NCI-H82 treated with DMSO at 0.1 percent for 48 hours (cell line): ENCODE measurements around the gene KCNC1.

ENCODE experiments used
- DNase-seq: peaks from one replicate; lab custom pipeline; 2025; ENCODE audit not compliant: unreplicated experiment; lab: John Stamatoyannopoulos, UW

The KCNC1 gene

DNA sequence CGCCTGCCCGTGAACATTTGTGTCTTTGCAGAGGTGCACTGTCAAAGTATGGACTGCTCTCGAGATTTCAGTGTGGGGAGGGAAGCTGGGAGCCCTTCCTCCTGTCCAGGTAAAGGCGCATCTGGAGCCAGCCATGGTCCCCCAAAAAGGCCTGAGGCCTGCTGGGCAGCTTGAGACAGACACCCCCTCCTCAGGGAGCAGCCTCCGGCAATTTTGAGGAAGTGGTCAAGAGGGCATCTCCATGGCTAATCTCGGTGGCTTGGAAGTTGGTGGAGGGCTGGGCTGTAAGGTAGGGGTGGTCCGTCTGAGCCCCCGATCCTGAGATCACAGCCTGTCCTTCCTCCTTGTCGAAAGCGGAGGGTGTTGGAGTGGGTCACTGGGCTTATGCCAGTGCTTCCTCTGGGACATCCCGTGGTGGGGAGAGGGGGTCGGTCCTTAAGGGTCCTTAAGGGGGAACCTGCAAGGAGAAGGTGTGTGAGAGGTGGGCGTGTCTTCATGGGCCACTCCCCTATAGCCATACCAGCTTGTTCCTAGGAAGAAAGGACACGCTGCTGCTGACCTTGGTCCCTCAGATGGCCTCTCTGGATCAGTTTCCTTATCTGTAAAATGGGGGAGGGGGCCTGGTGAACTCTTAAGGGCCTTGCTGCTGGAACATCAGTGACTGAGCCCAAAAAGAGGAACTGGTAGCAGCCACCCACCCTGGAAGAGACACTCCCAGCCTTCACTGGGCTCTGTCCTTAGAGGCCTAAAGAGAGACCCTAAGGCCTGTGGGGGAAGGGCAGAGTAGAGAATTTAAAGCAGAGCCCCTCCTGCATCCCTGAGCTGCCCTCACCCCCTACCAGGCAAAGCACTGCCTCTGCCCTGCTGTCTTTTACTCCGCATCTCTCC is 2.6 kb downstream of the KCNC1 start:
- DNase-seq = no peak

DNA sequence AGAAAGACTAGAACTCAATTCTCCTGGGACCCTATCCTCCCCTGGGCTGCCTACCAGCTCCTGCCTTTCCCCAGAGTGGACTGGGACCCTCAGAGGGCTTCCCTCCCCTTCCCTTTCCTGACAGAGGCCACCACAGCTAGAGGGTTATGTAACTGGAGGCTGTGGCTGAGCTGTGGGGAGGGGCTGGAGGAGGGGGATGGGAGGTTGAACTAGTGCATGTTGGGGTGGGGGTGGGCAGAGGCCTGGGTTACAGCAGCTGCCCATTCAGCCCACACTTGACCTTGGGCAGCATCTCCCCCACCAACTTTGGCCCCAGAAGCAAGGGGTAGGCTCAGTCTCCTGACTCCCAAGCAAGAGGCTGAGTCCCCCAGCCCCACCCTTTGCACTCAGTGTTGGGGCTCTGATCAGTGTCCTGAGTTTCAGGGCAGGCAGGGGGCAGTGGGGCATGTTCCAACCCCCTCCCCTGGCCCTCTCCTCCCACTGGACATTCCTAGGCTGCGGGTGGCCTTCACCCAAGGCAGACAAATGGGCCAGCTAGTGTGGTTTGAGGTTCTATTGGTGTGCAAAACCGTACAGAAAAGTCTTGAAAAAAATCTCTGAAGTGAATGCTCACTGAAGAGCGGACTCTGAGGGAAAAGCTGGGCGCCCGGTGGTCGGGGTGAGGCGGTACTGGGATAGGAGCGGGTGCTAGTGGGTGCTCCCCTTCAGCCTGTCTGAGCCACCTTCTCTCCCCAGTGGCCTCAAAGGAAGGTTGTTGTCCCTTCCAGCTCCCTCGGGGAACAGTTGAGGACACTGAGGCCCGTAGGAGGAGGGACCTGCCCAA is 3.8 kb downstream of the KCNC1 start:
- no peak for DNase-seq

DNA sequence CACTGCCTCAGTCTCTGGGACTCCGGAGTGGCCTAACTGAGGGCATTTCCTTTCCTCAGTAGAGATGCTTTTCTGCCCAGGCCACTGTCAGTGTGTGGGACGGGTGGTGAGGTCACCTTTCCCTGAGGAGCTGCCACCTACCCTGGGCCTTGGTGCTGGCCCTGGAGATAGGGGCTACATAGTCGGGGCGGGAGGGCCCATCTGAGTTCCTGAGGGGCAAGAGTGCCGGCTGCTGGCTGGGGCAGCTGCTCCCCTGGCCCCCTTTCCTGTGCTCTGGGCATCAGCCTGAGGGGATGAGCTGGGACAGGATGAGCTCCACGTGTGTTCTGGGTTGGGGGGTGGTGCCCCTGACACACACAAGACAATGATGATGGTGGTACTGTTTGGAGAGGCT is 5.4 kb downstream of the KCNC1 start:
- no peak for DNase-seq

DNA sequence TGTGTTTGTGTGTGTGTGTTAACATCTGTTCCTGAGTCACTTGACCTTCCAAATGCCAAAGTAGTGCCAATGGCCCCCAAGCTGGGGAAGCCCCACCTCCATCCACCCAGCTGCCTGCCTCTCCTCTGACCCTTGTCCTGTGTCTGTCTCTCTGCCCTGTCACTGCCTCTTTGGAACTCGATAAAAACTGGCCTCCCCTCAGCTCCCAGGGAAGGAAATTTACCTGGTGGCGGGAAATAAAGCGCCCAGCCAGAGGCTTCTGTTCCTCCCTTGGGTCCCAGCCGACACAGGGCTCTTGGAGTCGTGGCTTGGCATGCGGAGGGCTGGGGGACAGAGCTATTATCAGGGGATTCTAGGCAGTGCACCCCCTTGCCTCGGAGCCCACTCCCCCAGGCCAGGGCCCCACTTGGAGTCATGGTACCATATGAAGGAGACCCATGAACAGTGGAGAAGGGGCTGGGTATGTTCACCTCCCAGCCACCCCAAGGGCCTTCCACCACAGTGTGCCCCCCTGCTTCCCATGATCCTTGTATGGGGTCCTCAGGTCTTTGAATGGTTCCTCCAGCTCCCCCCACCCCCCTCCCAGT is 6.2 kb downstream of the KCNC1 start:
- DNase-seq = no peak

DNA sequence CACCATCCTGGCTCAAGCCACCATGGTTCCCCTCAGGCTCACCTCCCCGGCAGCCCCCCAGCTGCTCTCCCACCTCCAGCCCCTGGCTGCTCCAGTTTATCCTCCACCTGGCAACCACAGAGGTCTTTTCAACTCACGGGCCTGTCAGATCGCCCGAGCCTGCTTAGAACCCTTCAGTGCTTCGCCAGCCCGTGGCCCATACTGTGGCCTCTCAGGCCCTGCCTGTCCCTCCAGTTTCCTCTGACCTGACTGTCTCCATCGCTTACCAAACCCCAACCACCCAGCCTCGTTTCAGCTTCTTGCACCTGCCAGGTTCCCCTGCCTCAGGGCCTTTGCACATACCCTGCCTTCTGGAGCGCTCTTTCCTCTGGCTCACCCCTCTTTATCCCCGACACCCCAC is 6.9 kb downstream of the KCNC1 start:
- no peak for DNase-seq

DNA sequence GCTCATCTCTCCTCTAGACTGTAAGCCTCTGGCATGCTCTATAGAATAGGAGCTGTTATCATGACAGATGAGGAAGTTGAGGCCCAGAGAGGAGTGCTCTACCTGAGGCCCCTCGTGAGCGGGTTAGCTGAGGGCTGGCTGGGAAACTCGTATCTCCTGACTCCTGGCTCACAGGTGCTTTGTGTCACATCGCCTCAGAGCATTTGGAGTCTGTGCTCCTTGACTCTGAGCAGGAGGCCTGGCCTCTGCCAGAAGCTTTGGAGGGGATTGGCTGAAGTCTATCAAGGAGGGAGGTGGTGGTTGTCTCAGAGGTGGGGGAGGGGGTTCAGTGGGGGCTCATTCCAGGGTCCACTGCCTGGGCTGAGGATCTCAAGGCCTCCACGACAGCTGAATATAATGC is 7.4 kb downstream of the KCNC1 start:
- DNase-seq = no peak

DNA sequence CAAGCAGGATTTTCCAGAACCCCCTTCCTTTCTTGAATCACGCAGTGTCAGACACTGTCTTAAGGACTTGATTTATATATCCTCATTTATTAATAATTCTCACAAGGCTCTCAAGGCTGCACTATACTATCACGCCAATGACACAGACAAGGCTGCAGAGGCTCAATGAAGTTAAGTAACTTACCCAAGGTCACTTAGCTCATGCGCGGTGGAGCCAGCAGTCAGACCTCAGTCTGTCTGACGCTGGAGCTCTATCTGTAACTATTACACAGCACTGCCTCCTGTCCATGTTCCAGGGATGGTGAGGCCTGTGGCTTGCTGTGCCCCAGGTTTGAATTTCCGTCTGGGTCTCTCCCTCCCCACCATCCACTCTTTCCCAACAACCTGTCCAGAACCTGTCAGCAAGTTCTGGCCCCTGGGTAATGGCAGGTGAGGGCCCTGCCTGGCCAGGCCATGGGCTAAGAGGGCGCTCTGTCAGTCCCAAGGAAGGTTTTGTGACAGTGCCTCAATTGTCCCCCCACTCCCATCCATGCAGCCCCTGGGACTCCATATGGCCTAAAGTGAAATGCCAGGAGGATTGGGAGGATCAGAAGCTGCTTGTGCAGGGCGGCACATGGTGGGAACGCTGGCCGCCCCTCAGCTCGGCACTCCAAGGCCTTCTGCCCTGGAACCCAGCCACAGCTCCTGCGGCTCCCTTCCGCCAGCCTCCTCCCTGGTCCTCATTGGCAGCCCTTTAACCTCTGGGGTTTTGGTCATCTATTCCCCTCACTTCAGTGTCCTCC is 8.6 kb downstream of the KCNC1 start:
- DNase-seq = no peak

DNA sequence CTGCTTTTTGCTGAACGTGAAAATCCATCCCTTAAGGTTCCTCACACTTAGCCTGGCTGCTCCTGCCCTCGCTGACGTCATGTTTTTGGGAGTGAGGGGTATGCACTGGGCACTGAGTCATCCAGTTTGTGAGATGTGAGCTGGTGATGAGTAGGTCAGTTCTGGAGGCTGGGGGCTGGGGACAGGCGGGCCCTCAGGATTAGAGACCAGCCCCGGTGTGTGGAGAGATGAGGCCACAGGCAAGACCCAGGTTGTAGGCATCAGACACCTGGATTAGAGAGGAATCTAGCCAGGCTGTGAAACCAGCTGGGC is 9.2 kb downstream of the KCNC1 start:
- DNase-seq = no peak

DNA sequence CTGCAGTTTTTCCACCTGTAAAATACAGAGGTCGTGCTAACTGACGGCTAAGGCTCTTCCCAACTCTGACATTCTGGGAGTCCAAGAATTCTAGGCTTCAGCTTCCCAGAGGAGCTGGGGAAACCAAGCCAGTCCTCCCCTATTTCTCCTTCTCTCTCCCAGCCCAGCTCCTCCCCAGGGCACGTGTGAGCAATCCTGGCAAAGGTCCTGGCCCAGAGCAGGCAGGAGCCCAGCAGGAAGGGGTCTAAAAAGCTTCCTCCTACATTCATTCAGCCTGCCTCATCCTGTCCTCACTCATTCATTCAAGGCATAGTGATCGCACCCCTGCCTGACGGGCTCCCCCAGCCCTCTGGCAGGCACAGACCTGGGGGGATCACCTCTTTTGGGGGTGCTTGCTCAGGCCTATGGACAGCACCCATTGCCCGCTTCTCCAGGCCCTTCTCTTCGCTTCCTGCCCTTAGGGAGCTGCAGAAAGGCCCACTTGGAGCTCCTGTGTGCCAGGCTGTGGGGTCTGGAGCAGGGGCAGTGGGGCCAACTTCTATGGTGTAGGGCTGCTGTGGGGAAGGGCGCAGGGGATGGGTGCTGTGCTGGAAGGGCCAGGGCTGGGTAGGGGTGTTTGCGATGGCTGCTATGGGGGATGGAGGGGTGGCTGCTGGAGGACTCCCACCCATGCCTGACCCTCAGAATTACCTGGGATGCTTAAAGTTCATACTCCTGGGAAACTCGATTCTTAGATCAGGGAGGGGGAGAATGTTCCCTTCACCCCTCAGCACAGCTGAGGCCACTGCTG is 9.8 kb downstream of the KCNC1 start:
- DNase-seq = no peak

DNA sequence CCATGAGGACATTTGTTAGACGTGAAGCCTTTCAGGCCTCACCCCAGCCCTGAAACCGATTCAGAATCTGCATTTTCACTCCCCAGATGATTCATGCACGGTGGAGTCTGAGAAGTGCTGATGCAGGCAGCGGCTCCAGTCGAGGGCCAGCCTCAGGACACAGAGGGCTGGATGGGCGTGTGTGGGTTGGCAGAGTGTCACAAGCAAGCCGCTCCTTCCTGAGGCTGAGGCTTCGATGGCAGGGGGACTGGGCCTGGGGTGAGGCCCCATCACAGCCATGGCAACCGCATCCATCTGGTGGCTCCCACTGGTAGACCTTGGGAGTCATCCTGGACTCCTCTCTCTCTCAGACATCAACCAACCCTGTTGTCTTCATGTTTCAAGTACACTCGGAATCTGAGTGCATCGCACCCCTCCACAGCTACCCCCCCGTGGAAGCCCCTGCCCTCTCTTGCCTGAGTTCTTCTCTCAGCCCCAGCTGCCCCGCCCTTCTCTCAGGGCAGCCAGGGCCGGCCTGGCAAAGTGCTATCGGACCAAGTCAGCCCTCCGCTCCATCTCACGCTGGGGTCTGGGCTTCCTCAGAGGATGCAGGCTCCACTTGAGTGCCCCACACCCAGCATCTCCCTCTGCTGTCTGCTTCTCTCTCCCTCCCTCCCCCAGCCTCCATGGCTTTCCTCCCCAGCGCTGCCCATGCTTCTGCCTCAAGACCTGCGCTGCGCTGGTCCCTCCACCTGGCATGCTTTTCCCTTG is 10.6 kb downstream of the KCNC1 start:
- DNase-seq = no peak

DNA sequence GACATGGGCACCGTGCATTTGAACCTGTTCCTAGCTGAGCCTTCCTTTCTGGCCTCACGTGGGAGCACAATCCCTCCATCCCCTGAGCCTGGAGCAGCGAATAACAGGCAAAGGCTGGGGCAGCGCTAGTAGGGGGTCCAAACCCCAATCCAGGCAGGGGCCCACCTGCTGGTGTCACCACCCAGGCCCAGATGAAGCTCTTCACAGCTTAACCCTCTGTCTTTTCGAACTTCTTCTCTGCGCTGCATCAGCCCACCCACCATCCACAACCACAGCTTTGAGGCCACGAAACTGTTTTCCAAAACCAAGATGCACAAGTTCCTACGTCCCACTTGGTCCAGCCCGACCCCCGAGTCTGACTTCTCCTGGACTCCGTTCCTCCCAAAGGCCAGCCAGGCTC is 11.5 kb downstream of the KCNC1 start:
- no peak for DNase-seq

DNA sequence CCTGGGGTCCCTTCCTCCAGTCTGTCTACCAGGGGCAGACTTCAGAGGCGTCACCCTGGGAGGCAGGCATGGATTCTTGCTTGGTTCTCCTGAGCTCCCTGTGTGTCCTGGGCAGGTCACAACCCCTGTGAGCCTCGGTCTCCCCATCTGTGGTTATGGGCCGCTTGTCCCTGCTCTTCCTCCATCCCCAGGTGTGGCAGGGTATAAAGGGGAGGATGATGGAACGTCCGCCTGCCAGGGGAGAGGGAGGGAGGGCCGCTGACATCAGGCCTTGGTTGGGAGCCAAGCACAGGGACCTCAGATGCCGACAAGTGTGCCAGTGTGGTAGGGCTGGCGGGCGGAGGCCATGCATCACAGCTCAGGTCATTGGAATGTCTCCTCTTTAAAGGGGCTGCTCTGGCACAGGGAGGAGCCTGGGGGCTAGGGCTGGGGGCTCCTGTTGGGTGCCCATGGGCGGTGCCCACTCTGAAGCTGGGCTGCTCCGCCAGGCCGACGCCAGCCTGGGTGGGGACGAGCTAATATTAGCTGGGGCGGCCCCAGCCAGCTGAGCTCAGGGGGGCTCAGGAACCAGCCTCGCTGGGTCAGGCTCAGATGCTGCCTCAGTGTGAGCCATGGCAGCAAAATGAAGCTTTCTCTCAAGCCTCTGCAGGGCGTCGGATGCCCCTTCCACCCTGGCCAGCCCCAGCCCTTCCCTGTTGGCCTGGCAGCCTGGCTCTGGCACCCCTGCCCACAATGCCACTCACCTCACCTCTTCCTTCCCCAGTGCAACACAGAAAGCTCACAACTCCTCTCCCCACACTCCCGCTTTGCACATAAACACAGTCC is 12.8 kb downstream of the KCNC1 start:
- DNase-seq = no peak

DNA sequence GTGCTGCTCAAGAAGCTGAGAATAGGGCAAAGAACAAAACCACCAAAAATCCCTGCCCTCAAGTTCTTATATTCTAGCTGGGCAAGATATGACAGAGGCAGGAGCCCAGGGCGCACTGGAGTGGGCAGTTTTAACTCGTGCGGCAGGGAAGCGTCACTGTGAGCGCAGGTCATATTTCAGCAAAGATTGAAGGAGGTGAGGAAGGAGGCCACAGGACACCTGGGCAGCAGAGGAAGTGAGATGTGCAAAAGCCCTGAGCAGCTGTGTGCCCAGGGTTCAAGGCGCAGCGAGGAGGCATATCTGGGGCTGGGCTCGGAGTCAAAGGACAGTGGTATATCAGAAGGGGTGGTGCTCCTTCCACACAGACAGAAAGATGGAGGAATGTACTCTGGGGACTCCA is 13.5 kb downstream of the KCNC1 start:
- DNase-seq = no peak

DNA sequence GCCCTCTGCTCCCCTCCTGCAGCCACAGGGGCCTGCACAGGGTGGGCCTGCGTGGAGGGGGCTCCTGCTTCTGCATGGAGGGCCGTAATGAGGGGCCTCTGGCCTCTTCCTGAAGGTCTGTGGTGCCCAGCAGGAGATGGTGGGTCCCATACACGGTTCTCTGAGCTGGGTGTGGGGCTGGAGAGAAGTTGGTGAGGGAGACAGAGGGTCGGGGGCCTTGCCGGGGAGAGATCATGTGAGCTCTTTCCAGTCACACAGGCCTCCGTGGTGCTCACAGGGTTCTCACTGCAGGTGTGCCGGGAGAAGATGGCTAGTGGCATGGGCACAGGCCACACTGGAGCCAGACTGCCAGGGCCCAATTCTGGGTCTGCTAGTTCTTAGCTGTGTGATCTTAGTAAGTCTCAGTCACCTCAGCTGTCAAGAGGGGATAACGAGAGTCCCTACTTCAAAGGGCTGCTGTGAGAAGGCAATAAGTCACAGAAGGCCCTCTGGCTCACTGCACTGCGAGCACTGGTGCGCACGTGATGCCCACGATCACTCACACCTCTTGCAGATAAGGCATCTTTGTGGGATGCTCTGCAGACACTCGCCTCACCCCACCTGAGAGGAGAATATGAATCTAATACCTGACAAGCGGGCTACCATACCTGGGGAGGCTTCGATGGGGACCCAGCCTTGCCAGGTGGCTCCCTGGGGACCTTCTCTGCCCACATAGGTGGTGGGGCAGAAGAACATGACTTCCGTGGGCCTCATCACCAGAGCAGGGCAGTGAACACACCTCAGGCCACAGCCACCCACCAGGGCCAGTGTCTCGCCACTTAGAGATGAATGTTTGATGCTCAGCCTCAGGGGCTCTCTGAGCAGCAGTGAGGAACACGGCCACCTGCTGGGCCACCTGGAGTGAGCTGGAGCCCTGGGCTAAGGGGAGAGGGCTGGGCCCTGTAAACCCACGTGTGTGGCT is 14.5 kb downstream of the KCNC1 start:
- DNase-seq = no peak

DNA sequence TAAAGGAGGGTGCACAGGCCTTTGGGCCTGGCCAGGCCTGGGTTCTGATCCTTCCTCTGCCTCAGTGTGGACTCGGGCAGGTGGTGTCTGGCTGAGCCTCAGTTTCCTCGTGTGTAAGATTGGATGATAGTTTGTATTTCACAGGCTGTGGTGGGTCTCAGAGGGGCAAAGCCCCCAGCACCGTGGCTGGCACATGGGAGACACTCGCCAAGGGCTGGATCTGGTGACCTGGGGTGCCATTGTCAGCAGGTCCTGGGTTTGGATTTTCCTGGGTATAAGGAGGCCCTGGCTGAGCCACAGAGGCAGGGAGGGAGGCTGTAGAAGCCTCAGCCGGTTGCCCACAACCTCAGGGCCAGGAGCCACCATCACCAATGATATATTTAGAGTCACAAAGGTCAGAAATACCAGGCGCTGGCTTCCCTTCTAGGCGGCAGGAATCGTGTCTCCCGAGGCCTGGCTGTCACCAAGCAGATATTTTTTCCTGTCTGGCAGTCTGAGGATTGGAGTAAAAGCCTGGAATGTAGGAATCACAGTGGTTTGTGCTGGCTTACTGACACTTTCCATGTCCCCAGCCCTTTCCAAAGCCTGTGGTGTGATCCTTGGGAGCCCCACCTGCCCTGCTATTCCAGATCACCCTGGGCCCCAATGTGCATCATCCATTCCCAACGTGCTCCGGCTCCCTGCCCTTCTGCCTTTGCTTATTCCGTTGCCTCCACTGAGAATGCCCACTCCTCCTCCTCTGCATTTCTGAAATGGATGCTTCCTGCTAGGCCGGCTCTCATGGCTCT is 15.6 kb downstream of the KCNC1 start:
- DNase-seq = no peak

DNA sequence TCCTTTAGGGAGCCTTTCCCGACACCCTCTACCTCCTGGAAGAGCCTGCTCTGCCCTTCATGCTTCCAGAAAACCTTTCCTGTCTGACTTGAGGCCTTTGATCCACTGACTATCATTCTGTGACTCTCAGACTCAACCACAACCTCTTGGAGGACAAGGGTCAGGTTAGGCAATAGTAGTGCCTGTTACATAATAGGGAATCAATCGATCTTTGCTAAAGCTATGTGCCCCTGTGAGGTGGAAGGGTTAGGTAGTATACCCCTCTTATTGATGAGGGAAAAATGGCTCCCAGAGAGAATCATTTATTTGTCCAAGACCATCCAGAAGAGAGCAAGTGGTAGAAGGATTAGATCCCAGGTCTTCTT is 16.2 kb downstream of the KCNC1 start:
- DNase-seq = no peak

DNA sequence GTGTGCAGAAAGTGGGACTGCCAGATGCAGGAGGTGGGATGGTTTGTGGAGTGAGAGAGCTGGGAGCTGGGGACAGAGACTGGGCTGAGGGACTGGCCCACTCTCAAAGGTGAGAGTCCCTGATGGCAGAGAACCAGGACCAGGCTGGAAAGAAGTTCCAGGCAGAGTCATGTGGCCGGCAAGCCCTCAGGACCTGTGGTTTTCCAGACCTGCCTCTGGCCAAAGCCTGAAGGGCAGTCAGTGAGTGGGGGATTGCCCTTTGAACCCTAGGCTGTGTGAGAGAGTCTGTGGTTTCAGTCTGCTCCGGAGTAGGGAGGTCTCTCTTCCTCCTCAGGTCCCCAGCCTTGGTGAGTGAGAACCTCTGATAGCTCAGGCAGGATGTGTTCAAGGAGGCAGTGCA is 17.0 kb downstream of the KCNC1 start:
- DNase-seq = no peak
